Uterus (tissue), 4 donors: ENCODE results near the gene MIPOL1. TPM values are rescaled to one million over a fixed set of nuclear protein-coding genes. Genes with fewer than 3 reads are reported as not detected.

Experiments
- DNase-seq, 2 donors: peaks; one replicate each; pipeline ENCODE4 v3.0.0-alpha.2; 2019 to 2020
- H3K27ac ChIP-seq, 2 donors: fragments of 200-600 bp; sonication (generic); 1 replicate in 1 of 2; 2 replicates in 1 of 2; pipeline ENCODE4 v1.5.1; 2016 to 2018
- H3K27me3 ChIP-seq, 2 donors: fragments of 200-600 bp; sonication (generic); one replicate each; pipeline ENCODE4 v1.5.1; 2018 to 2019; ENCODE audit warnings: control low read depth in 1 of 2
- H3K36me3 ChIP-seq, 2 donors: fragments of 200-600 bp; sonication (generic); one replicate each; pipeline ENCODE4 v1.5.1; 2019; ENCODE audit warnings: control low read depth in 1 of 2
- H3K4me1 ChIP-seq, 2 donors: fragments of 200-600 bp; sonication (generic); one replicate each; pipeline ENCODE4 v1.5.1; 2018 to 2019; ENCODE audit warnings: control low read depth in 1 of 2
- H3K4me3 ChIP-seq, 2 donors: fragments of 200-600 bp; sonication (generic); 1 replicate in 1 of 2; 2 replicates in 1 of 2; pipeline ENCODE4 v1.5.1; 2018 to 2019; ENCODE audit warnings: mild to moderate bottlenecking in 1 of 2
- H3K9me3 ChIP-seq, 2 donors: fragments of 200-600 bp; sonication (generic); one replicate each; pipeline ENCODE4 v1.5.1; 2019; ENCODE audit warnings: control low read depth in 1 of 2
- POLR2A ChIP-seq, 2 donors: fragments of 450-650 bp; IDR thresholded peaks; one replicate each; pipeline ENCODE4 v1.6.1; 2016; ENCODE audit warnings: antibody characterized with exemption in 2 of 2, mild to moderate bottlenecking in 1 of 2, moderate library complexity in 1 of 2
- intact Hi-C: fragments of 100-400 bp; cut with DNase I; formaldehyde crosslinking; loops from one replicate; pipeline ENCODE4 v1.15.1; 2023; ENCODE audit warnings: low total_unique reads
- total RNA-seq, 4 donors: library from RNA; depleted of rRNA in 3 of 4; stranded (reverse); fragments of >200 nt in 3 of 4; gene quantifications; one replicate each; pipeline versions ENCODE4 v1.1.0 to v1.2.4, GENCODE V29; 2014 to 2023
- TF ChIP-seq, protein P1 (sequence below), 4 experiments: fragments of 200-600 bp in 2 of 4; fragments of 450-650 bp in 2 of 4; sonication (generic) in 2 of 4; IDR thresholded peaks; one replicate each; pipeline ENCODE4 v1.5.1; 2016 to 2019; ENCODE audit warnings: antibody characterized with exemption in 4 of 4, mild to moderate bottlenecking in 2 of 4, moderate library complexity in 1 of 4
- donor health status: DM: yes; HTN: yes; CAD: no.

MIPOL1 gene
- total RNA-seq, 4 donors from 2014 or later: 22.8 to 52.1 (median 39.4) TPM

DNA sequence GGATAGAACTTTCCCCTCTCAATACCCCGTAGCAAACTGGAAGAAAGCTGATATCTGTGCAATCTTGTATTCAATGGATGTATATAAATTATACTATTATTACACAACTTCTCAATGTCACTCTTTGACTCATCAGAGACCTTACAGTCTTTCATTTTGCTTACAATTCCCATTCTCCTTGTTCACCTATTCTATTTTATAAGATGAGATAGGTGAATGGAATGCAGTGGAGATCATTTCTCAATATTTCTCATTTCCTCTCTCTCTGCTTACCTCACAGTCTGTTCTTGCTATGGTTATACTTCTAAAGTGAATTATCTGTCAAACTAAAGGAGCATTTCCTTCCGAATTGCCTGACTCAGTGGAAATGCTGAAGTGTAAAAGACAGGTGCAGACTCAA lies 382.4 kb downstream of the MIPOL1 start:
- peaks cover 0 to 7% of the 10 kb centered on the region in 2 donors for H3K4me1 ChIP-seq
- peaks cover 4 to 18% of the 10 kb centered on the region in 2 donors for H3K27me3 ChIP-seq
- no peak for DNase-seq
- no peak overlapping the region for H3K27ac ChIP-seq
- no peak overlapping the region for H3K4me3 ChIP-seq
- H3K36me3 ChIP-seq: no peaks in the 10 kb centered on the region
- no peaks in the 10 kb centered on the region for H3K9me3 ChIP-seq
- TF ChIP-seq, protein P1, sequence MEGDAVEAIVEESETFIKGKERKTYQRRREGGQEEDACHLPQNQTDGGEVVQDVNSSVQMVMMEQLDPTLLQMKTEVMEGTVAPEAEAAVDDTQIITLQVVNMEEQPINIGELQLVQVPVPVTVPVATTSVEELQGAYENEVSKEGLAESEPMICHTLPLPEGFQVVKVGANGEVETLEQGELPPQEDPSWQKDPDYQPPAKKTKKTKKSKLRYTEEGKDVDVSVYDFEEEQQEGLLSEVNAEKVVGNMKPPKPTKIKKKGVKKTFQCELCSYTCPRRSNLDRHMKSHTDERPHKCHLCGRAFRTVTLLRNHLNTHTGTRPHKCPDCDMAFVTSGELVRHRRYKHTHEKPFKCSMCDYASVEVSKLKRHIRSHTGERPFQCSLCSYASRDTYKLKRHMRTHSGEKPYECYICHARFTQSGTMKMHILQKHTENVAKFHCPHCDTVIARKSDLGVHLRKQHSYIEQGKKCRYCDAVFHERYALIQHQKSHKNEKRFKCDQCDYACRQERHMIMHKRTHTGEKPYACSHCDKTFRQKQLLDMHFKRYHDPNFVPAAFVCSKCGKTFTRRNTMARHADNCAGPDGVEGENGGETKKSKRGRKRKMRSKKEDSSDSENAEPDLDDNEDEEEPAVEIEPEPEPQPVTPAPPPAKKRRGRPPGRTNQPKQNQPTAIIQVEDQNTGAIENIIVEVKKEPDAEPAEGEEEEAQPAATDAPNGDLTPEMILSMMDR (IDR thresholded peaks at IDR 0.05): no peak
- TF ChIP-seq POLR2A (IDR thresholded peaks at IDR 0.05): no peak
- intact Hi-C loops: no loop called here

DNA sequence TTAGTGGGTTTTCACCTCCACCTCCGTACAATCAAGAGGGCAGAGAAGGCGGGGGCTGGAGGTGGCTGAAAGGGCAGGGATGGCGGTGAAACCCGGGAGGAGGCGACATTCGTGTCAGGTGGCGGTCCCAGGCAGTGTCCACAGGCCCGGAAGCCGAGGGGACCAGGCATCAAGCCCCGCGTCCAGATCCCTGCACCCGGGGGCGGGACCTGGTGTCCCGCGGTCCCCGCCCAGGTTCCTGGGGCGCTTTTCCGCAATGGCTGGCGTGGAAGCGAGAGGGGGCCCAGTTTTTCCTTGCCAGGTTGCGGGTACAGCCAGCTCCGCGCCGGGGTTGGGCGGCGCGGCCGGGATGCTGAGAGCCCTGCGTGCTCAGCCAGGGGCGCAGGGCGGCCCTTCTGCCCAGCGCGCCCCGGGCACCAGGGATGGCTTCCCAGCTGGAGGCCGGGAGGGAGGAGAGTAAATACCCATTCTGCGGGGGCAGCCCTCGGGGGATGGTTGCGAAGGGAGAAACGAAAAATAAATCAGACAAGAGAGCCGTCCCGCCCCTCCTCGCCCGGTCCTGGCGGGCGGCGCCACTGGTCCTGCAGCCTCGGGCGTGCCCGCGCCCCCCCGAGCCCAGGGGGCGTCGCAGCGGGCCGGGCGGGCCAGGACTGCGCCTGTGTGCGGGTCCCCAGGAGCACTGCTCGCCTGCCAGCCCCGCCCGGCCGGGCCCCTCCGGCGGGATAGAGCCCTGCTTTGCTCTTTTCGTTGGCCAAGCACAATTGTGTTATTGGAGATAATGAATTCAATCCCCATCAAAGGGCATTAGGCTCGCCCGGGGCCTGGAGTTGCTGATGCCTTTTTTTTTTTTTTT lies 385.8 kb downstream of the MIPOL1 start:
- H3K27me3 ChIP-seq: peaks cover 14 to 51% of the 10 kb centered on the region in 2 donors

DNA sequence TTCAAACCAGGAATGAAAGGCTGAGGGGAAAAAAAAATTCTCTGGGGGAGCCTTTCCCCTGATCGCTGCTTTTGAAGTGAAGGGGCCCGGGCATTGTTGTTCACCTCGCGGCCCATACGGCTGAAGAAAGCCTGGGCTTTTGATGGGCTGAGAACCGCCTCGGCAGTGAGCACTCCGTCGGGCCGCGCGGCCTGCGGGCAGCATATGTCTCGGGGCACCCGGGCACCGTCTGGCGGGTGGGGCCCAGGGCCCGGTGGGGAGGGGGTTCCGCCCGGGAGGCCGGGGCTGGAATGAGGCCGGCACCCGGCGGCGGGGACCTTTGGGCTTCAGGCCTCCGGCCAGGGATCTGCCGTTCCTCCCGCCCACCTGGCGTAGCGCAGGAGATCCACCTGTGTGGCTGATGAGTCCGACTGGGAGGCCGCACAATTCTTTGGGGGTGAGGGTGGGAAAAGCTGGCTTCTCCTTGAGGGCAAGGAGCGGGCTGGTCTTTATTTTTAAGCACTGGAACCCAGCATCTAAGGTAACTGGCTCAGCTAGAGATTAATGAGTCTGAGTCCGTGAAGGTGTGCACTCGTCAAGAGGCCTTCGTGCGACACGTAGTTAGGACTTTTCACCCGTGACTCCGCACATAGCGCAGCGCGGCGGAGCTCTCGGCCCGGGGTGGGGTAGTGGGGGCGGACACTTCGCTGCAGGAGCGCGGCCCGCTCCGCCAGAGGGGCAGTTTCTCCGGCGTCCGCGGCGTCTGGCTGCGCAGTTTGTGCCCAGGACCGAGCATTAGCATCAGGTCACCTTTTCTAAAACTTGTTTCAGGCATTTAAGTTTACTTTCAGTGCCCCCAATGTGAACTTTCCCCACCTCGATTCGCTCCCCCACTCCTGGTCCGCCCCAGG lies 386.7 kb downstream of the MIPOL1 start:
- H3K9me3 ChIP-seq: no peaks in the 10 kb centered on the region
- TF ChIP-seq POLR2A (IDR thresholded peaks at IDR 0.05): no peak
- TF ChIP-seq, protein P1 (IDR thresholded peaks at IDR 0.05): no peak
- H3K4me1 ChIP-seq: peaks cover 0 to 7% of the 10 kb centered on the region in 2 donors
- no peak overlapping the region for H3K27ac ChIP-seq
- no peak overlapping the region for H3K4me3 ChIP-seq
- DNase-seq: no peak
- intact Hi-C loops: no loop called here
- peaks cover 19 to 60% of the 10 kb centered on the region in 2 donors for H3K27me3 ChIP-seq
- H3K36me3 ChIP-seq: no peaks in the 10 kb centered on the region

More for the DNA sequence above, 385.8 kb downstream of the MIPOL1 start:
- Histone ChIP-seq H3K4me1 (peaks cover 0 to 7% of the 10 kb centered on the region in 2 donors), H3K27ac (no peak overlapping the region), H3K4me3 (no peak overlapping the region), H3K9me3 (no peaks in the 10 kb centered on the region), H3K36me3 (no peaks in the 10 kb centered on the region)
- DNase-seq: no peak
- intact Hi-C loops: no loop called here
- TF ChIP-seq, protein P1 (IDR thresholded peaks at IDR 0.05): no peak
- TF ChIP-seq POLR2A (IDR thresholded peaks at IDR 0.05): no peak

DNA sequence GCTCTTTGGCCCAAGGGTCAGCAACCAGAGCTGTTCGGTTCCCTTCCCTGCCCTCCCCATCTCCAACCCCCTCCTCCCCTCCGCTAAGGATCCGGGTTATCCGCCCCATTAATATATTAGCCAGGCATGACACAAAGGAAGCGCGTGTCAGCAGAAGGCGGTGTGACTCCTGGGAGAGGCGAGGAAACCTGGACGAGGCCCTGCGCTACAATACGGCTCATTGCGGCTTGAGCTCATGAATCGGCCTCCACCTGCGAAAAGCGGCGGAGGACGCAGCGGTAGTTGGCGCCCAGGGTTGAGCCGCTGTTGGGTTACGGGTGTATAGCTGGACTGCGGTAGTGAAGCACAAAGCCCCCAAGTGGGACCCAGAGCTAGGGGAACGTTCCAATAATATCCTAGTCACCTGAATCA lies 387.4 kb downstream of the MIPOL1 start:
- H3K36me3 ChIP-seq: no peaks in the 10 kb centered on the region
- peaks cover 19 to 66% of the 10 kb centered on the region in 2 donors for H3K27me3 ChIP-seq
- intact Hi-C loops: no loop called here
- peaks cover 0 to 7% of the 10 kb centered on the region in 2 donors for H3K4me1 ChIP-seq
- H3K27ac ChIP-seq: no peak overlapping the region
- TF ChIP-seq POLR2A (IDR thresholded peaks at IDR 0.05): no peak
- TF ChIP-seq, protein P1 (IDR thresholded peaks at IDR 0.05): no peak
- no peak for DNase-seq
- no peak overlapping the region for H3K4me3 ChIP-seq
- no peaks in the 10 kb centered on the region for H3K9me3 ChIP-seq
